Endothelial cell of umbilical vein (primary cell): Measurements from ENCODE around the gene MT2A. TPM values are rescaled to one million over a fixed set of nuclear protein-coding genes. Genes with fewer than 3 reads are reported as not detected.

ENCODE experiments used
- BruUV-seq: library from RNA; stranded (reverse); fragments of 400-500 nt; replicated peaks from 2 replicates; lab custom pipeline; 2021; lab: Mats Ljungman, UMichigan
- CTCF ChIA-PET: fragments of 300-600, 350-600 bp; sonication (Branson Sonifier 250); formaldehyde crosslinking; loops from one replicate; lab custom pipeline; 2021; ENCODE audit warnings: antibody characterized with exemption, inconsistent platforms; lab: Charles Lee
- POLR2A ChIA-PET: fragments of 300-600, 350-600 bp; sonication (Branson Sonifier 250); formaldehyde crosslinking; loops from one replicate; lab custom pipeline; 2021; ENCODE audit warnings: antibody characterized with exemption, inconsistent platforms; lab: Charles Lee
- DNase-seq: peaks from one replicate; pipeline ENCODE4 v3.0.0-alpha.2; 2011; ENCODE audit warnings: low read depth, low spot score
- FAIRE-seq: peaks from 2 replicates; lab custom pipeline; 2011; peaks lifted over from hg19 to GRCh38; lab: Jason Lieb, UNC
- H2AFZ ChIP-seq: 2 replicates; pipeline ENCODE4 v1.6.0; 2012; ENCODE audit warnings: low read depth, low read length, control low read depth, inconsistent platforms
- H3K27ac ChIP-seq: 2 replicates; pipeline ENCODE4 v1.5.1; 2011; ENCODE audit warnings: low read depth, mild to moderate bottlenecking, control low read depth, low read length, moderate library complexity; ENCODE audit not compliant: insufficient read depth
- H3K27me3 ChIP-seq, 2 experiments: 2 replicates each; pipeline versions ENCODE4 v1.6.0 to v1.6.1; 2011; ENCODE audit warnings: low read length in 2 of 2, mixed read lengths in 1 of 2; ENCODE audit not compliant: control insufficient read depth in 2 of 2, insufficient read depth in 2 of 2
- H3K36me3 ChIP-seq, 2 experiments: 2 replicates in 1 of 2; 3 replicates in 1 of 2; pipeline ENCODE4 v1.5.1; 2011; ENCODE audit warnings: low read length in 2 of 2, mild to moderate bottlenecking in 1 of 2, moderate library complexity in 1 of 2; ENCODE audit not compliant: control insufficient read depth in 2 of 2, insufficient read depth in 2 of 2; ENCODE audit errors: extremely low read depth in 1 of 2
- H3K4me1 ChIP-seq: 3 replicates; pipeline ENCODE4 v1.5.1; 2011; ENCODE audit warnings: mild to moderate bottlenecking, low read length; ENCODE audit not compliant: control insufficient read depth, insufficient read depth; ENCODE audit errors: extremely low read depth
- H3K4me2 ChIP-seq: 2 replicates; pipeline ENCODE4 v1.6.1; 2011; ENCODE audit warnings: low read length, control low read depth, mixed read lengths; ENCODE audit not compliant: insufficient read depth
- H3K4me3 ChIP-seq, 3 experiments: fragments of 200-600 bp in 1 of 3; sonication (generic), shearing (Covaris generic) in 1 of 3; replicated peaks in 1 of 3; 2 replicates each; pipeline ENCODE4 v1.5.1; 2011 to 2016; ENCODE audit warnings: control low read depth in 3 of 3, low read length in 3 of 3, mild to moderate bottlenecking in 2 of 3, inconsistent platforms in 1 of 3, low read depth in 1 of 3, moderate library complexity in 1 of 3; ENCODE audit not compliant: insufficient read depth in 1 of 3
- H3K79me2 ChIP-seq: 2 replicates; pipeline ENCODE4 v1.6.0; 2012; ENCODE audit warnings: low read length, inconsistent platforms; ENCODE audit not compliant: control insufficient read depth, insufficient read depth
- H3K9ac ChIP-seq: replicated peaks from 2 replicates; pipeline ENCODE3; 2011; ENCODE audit warnings: low read length, control low read depth; ENCODE audit not compliant: insufficient read depth; ENCODE audit errors: extremely low read depth
- H3K9me1 ChIP-seq: replicated peaks from 3 replicates; pipeline ENCODE4 v1.6.0; 2011; ENCODE audit warnings: mild to moderate bottlenecking, low read length; ENCODE audit not compliant: control insufficient read depth, insufficient read depth; ENCODE audit errors: extremely low read depth
- H3K9me3 ChIP-seq: replicated peaks from 2 replicates; pipeline ENCODE4 v1.5.1; 2012; ENCODE audit warnings: low read length, inconsistent platforms; ENCODE audit not compliant: control insufficient read depth, insufficient read depth
- H4K20me1 ChIP-seq: replicated peaks from 2 replicates; pipeline ENCODE3; 2011; ENCODE audit warnings: mild to moderate bottlenecking, low read length; ENCODE audit not compliant: control insufficient read depth, insufficient read depth; ENCODE audit errors: extremely low read depth
- CTCF ChIP-seq, 2 donors: IDR thresholded peaks; 1 replicate in 1 of 2; 2 replicates in 1 of 2; pipeline ENCODE4 v1.5.1; 2011; ENCODE audit warnings: low read length in 2 of 2, mild to moderate bottlenecking in 2 of 2, moderate library complexity in 2 of 2, control low read depth in 1 of 2, inconsistent platforms in 1 of 2, low read depth in 1 of 2; ENCODE audit not compliant: insufficient read depth in 1 of 2; ENCODE audit errors: extremely low read depth in 1 of 2
- EZH2 ChIP-seq: IDR thresholded peaks from 2 replicates; pipeline ENCODE4 v1.6.1; 2012; ENCODE audit warnings: borderline replicate concordance, low read depth, mild to moderate bottlenecking, moderate library complexity, low read length, inconsistent platforms; ENCODE audit not compliant: severe bottlenecking
- FOS ChIP-seq: IDR thresholded peaks from 2 replicates; pipeline ENCODE4 v1.6.1; 2011; ENCODE audit warnings: mild to moderate bottlenecking, low read length, moderate library complexity, borderline replicate concordance; ENCODE audit not compliant: insufficient read depth
- GATA2 ChIP-seq: IDR thresholded peaks from 2 replicates; pipeline ENCODE4 v1.7.0; 2011; ENCODE audit warnings: low read depth, mild to moderate bottlenecking, moderate library complexity, mixed read lengths, low read length; ENCODE audit not compliant: insufficient read length, insufficient read depth
- JUN ChIP-seq: IDR thresholded peaks from 2 replicates; pipeline ENCODE4 v1.6.1; 2011; ENCODE audit warnings: borderline replicate concordance, low read depth; ENCODE audit not compliant: insufficient read length, insufficient read depth
- MAX ChIP-seq: IDR thresholded peaks from 2 replicates; pipeline ENCODE4 v1.6.1; 2011; ENCODE audit not compliant: insufficient read depth, insufficient read length
- MYC ChIP-seq: IDR thresholded peaks from one replicate; pipeline ENCODE4 v1.6.1; 2011; ENCODE audit warnings: mild to moderate bottlenecking, low read depth, low read length
- POLR2A ChIP-seq: IDR thresholded peaks from 2 replicates; pipeline ENCODE4 v1.6.1; 2012; ENCODE audit warnings: low read depth, mild to moderate bottlenecking, control low read depth, low read length
- POLR2AphosphoS5 ChIP-seq: IDR thresholded peaks from 2 replicates; pipeline ENCODE4 v1.6.1; 2012; ENCODE audit warnings: low read depth, mild to moderate bottlenecking, control low read depth, low read length, moderate library complexity; ENCODE audit not compliant: insufficient read depth
- dilution Hi-C: fragments of 300-500 bp; cut with MboI; formaldehyde crosslinking; loops from one replicate; pipeline ENCODE4 v1.15.0; 2019; ENCODE audit warnings: low sequenced_read_pairs; ENCODE audit not compliant: extremely low pct_ligation_motif_present
- intact Hi-C: fragments of 100-400 bp; cut with micrococcal nuclease; formaldehyde crosslinking; loops from one replicate; pipeline ENCODE4 v1.10.0; 2022
- polyA plus RNA-seq, 4 experiments: library from polyadenylated mRNA; depleted of rRNA in 3 of 4; stranded (reverse) in 3 of 4; unstranded in 1 of 4; fragments of >200 nt; gene quantifications; 2 replicates each; pipeline versions ENCODE4 v1.2.1 to v1.2.3, GENCODE V29; 2011 to 2012; ENCODE audit warnings: missing spikeins in 1 of 4
- total RNA-seq: library from RNA; stranded (reverse); gene quantifications from 2 replicates; pipeline ENCODE4 v1.2.3, GENCODE V29; 2021

MT2A gene
- total and polyA plus RNA-seq, 2 donors (not counting 3 experiments of a cell fraction or from before 2014, with no cell fraction given), result 276 to 1,337 TPM

- H3K9ac ChIP-seq, result no peak overlapping the region
- H3K4me3 ChIP-seq, result no peak overlapping the region
- no peaks in the 10 kb centered on the region for H4K20me1 ChIP-seq
- peak overlapping the region; percentile 21 for H3K4me2 ChIP-seq
- no peak overlapping the region for H2AFZ ChIP-seq
- intact Hi-C loops (no loop called here), dilution Hi-C loops (no loop called here)
- H3K36me3 ChIP-seq, result no peaks in the 10 kb centered on the region
- no peak for FAIRE-seq
- POLR2A ChIA-PET, result interaction anchor here (1.5 kb wide), 1 partner anchor 10 kb away, joined by 4 read pairs; the partner anchor contains the start of gene MT1E
- no peaks in the 10 kb centered on the region for H3K27me3 ChIP-seq
- CTCF ChIA-PET, result interaction anchor here (0.7 to 2.0 kb wide), 3 partner anchors 11 to 87 kb away, joined by 3 to 6 read pairs (median 4); no protein-coding TSS in a partner anchor
- H3K9me1 ChIP-seq, result no peaks in the 10 kb centered on the region
- DNase-seq, result no peak
- BruUV-seq, result no TSS peak
- H3K79me2 ChIP-seq, result peaks cover 18% of the 10 kb centered on the region
- H3K27ac ChIP-seq, result peak overlapping the region; percentile 80
- TF ChIP-seq JUN (no peak), POLR2A (no peak), FOS (no peak), CTCF (IDR thresholded peaks at IDR 0.05; ENCODE audit: extremely low read depth in 1 of 2, insufficient read depth in 1 of 2, low read depth in 1 of 2, low read length in 2 of 2) (no peak), MAX (no peak), MYC (no peak), GATA2 (no peak), EZH2 (no peak), POLR2AphosphoS5 (no peak)
- H3K9me3 ChIP-seq, result no peaks in the 10 kb centered on the region
- H3K4me1 ChIP-seq, result peaks cover 71% of the 10 kb centered on the region
Measured at GRCh38 chr16:56615353-56615752, 7.0 kb downstream of the MT2A start.
